ENCODE results near the gene VIPR1. TPM values are rescaled to one million over a fixed set of nuclear protein-coding genes. Genes with fewer than 3 reads are reported as not detected.

VIPR1 gene
- total and polyA plus RNA-seq, 7 donors = 2.6 to 50.6 (median 9.6) TPM

DNA sequence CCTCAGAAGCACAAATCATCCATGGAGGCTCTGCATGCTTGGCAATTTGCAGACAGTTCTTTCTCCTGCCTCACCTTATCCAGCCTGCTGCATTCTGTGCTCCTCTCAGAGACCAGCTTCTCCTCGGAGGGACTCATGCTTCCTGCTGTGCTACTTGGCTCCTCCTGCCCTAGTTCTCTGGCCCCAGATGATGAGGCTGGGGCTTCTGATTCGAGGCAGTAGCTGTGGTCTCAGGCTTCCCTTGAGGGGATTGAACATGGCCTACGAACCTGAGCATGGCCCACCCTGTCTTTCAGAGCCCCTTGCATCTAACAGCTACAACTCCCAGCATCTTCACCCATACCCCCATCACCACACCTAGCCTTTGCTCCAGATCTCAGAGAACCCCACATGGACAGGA, 6.7 kb downstream of the VIPR1 start:
- TF ChIP-seq, protein P1, sequence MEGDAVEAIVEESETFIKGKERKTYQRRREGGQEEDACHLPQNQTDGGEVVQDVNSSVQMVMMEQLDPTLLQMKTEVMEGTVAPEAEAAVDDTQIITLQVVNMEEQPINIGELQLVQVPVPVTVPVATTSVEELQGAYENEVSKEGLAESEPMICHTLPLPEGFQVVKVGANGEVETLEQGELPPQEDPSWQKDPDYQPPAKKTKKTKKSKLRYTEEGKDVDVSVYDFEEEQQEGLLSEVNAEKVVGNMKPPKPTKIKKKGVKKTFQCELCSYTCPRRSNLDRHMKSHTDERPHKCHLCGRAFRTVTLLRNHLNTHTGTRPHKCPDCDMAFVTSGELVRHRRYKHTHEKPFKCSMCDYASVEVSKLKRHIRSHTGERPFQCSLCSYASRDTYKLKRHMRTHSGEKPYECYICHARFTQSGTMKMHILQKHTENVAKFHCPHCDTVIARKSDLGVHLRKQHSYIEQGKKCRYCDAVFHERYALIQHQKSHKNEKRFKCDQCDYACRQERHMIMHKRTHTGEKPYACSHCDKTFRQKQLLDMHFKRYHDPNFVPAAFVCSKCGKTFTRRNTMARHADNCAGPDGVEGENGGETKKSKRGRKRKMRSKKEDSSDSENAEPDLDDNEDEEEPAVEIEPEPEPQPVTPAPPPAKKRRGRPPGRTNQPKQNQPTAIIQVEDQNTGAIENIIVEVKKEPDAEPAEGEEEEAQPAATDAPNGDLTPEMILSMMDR (IDR thresholded peaks at IDR 0.05) = no peak
- TF ChIP-seq POLR2A (IDR thresholded peaks at IDR 0.05) (no peak), EP300 (IDR thresholded peaks at IDR 0.05) (no peak), POLR2AphosphoS5 (IDR thresholded peaks at IDR 0.05) (no peak)
- H3K9me3 ChIP-seq = no peaks in the 10 kb centered on the region
- WGBS, 2 donors = 81 to 82% methylated on average over 3 of the region's 3 CpGs
- intact Hi-C loops (cut with DNase I) = no loop called here
- DNase-seq = peak; percentile 27
- no peaks in the 10 kb centered on the region for H3K27me3 ChIP-seq
- no peaks in the 10 kb centered on the region for H3K4me1 ChIP-seq
- no peaks in the 10 kb centered on the region for H3K36me3 ChIP-seq
- no peak overlapping the region for H3K4me3 ChIP-seq
- H3K27ac ChIP-seq = no peak overlapping the region

DNA sequence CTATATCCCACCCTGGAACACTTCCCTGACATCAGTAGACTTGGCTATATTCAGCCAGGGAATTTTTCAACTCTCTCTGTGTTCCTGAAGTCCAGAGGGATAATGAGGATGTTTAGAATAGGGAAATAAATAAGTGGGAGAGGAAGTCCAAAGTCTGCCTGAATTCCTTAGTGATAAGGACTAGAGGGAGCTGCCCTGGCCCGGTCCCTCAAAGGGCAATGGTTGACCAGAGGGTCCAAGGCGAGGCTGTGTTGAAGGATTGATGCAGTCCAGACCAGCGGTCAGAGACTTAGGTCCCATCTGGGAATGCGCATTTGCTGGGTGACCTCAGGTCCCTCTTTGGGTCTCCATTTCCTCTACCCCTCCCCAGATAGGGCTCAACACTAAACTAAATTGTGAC, 7.9 kb downstream of the VIPR1 start:
- H3K36me3 ChIP-seq = no peaks in the 10 kb centered on the region
- no peak for DNase-seq
- no peak for TF ChIP-seq EP300 (IDR thresholded peaks at IDR 0.05)
- H3K27ac ChIP-seq = no peak overlapping the region
- 51 to 77% methylated on average over 4 of the region's 4 CpGs for WGBS, 2 donors
- intact Hi-C loops (cut with DNase I) = no loop called here
- H3K4me1 ChIP-seq = no peaks in the 10 kb centered on the region
- H3K9me3 ChIP-seq = no peaks in the 10 kb centered on the region
- H3K27me3 ChIP-seq = no peaks in the 10 kb centered on the region
- no peak overlapping the region for H3K4me3 ChIP-seq

DNA sequence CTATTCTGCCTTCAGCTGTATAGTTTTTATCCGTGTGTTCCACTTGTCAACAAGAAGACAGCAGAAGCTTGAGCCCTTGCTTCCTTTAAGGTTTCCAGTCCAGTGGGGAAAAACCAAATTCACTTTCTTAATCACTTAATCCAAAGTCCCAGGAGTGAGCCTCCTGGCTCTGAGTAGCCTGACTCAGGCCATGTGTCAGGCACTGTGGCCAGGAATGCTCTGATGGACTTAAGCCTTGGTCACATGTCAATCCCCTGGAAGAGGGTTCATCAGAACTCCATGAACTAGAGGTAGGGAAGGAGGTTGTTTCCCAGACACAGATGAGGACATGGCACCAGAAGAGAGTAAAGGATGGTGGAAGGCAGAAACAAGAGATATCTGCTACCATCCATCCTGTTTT, 8.8 kb downstream of the VIPR1 start:
- no peak for TF ChIP-seq POLR2AphosphoS5 (IDR thresholded peaks at IDR 0.05)
- TF ChIP-seq EP300 (IDR thresholded peaks at IDR 0.05) = no peak
- TF ChIP-seq, protein P1 (IDR thresholded peaks at IDR 0.05) = no peak
- no peak for TF ChIP-seq POLR2A (IDR thresholded peaks at IDR 0.05)
- Histone ChIP-seq H3K36me3 (no peaks in the 10 kb centered on the region), H3K27ac (no peak overlapping the region), H3K4me1 (no peaks in the 10 kb centered on the region), H3K9me3 (no peaks in the 10 kb centered on the region), H3K4me3 (no peak overlapping the region), H3K27me3 (no peaks in the 10 kb centered on the region)
- DNase-seq = no peak
- WGBS, 2 donors = 86 to 95% methylated on average over 1 of the region's 1 CpG
- intact Hi-C loops (cut with DNase I) = no loop called here

DNA sequence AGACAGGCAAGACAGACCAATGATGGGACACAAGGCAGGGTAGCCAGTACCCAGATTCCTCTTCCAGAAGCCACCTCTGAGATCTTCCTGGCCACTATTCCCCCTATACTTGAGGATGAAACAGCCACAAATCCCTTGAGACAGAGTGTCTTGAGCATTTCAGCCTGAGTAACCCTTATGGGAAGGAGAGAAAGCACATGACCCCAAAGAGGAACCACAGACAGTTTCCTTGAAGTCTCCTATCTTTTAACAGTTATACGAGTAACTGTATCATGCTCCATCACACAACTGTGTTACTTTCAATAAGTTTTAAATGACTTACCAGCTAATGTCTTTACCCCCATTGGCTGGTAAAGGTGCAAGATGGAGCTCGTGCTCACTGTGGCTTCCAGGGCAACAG, 9.3 kb downstream of the VIPR1 start:
- Histone ChIP-seq H3K4me3 (no peak overlapping the region), H3K4me1 (no peaks in the 10 kb centered on the region), H3K9me3 (no peaks in the 10 kb centered on the region), H3K27ac (no peak overlapping the region), H3K27me3 (no peaks in the 10 kb centered on the region), H3K36me3 (no peaks in the 10 kb centered on the region)
- DNase-seq = no peak
- 66 to 90% methylated on average over 2 of the region's 2 CpGs for WGBS, 2 donors
- TF ChIP-seq POLR2AphosphoS5 (IDR thresholded peaks at IDR 0.05) (no peak), EP300 (IDR thresholded peaks at IDR 0.05) (no peak), POLR2A (IDR thresholded peaks at IDR 0.05) (no peak)
- TF ChIP-seq, protein P1 (IDR thresholded peaks at IDR 0.05) = no peak
- intact Hi-C loops (cut with DNase I) = no loop called here

DNA sequence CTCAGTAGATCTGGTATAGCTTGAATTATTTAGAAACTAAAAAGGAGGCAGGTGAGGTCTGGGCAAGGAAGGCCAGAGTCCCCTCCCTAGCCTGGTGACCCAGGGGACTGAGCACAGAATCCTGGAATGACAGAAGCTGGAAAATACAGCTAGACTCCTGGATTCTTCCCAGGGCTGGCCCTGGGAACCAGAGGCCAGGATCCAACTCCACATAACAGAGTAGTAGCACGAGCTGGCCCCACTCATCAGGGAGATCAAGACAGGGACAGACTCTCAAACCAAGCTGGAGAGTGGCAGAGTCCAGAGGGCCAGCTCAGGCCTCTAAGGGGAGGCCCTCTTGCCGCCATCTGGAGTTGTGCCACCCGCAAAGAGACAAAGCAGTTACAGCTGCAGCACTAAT, 10.7 kb downstream of the VIPR1 start:
- intact Hi-C loops (cut with DNase I) = no loop called here
- WGBS, 2 donors = 94 to 96% methylated on average over 3 of the region's 3 CpGs

More for the DNA sequence above, 10.7 kb downstream of the VIPR1 start:
- no peak overlapping the region for H3K27ac ChIP-seq
- no peak for DNase-seq
- no peaks in the 10 kb centered on the region for H3K27me3 ChIP-seq
- H3K4me3 ChIP-seq = no peak overlapping the region
- no peaks in the 10 kb centered on the region for H3K36me3 ChIP-seq
- TF ChIP-seq, protein P1 (IDR thresholded peaks at IDR 0.05) = no peak
- no peak for TF ChIP-seq EP300 (IDR thresholded peaks at IDR 0.05)
- TF ChIP-seq POLR2A (IDR thresholded peaks at IDR 0.05) = no peak
- no peak for TF ChIP-seq POLR2AphosphoS5 (IDR thresholded peaks at IDR 0.05)
- no peaks in the 10 kb centered on the region for H3K9me3 ChIP-seq
- no peaks in the 10 kb centered on the region for H3K4me1 ChIP-seq

All from sigmoid colon (tissue), 7 donors.